SK-N-SH treated with all-trans-retinoic acid at 6 μM for 48 hours (cell line): ENCODE measurements around the gene RAET1L.

Experiments
- ATAC-seq: fragments of 200-7000 bp; cut with Tn5 transposase; 3 replicates; pipeline ENCODE4 v1.9.1; 2020; ENCODE audit warnings: mild to moderate bottlenecking, moderate library complexity
- ARNTL ChIP-seq: fragments of 450-650 bp; formaldehyde crosslinking; IDR thresholded peaks from 2 replicates; pipeline ENCODE4 v1.5.0; 2020; ENCODE audit warnings: low read depth, mild to moderate bottlenecking, moderate library complexity, borderline replicate concordance
- BACH2 ChIP-seq: fragments of 250-450 bp; sonication (Bioruptor Pico); IDR thresholded peaks from 2 replicates; pipeline ENCODE4 v1.9.0; 2021; ENCODE audit warnings: mild to moderate bottlenecking, borderline replicate concordance
- CSDC2 ChIP-seq: fragments of 250-450 bp; sonication (Bioruptor Pico); IDR thresholded peaks from 2 replicates; pipeline ENCODE4 v1.5.0; 2020; ENCODE audit warnings: mild to moderate bottlenecking, moderate library complexity
- GLIS3 ChIP-seq: fragments of 250-450 bp; sonication (Bioruptor Pico); IDR thresholded peaks from 2 replicates; pipeline ENCODE4 v1.5.0; 2020; ENCODE audit warnings: mild to moderate bottlenecking, moderate library complexity
- ISL1 ChIP-seq: fragments of 250-450 bp; sonication (Bioruptor Pico); IDR thresholded peaks from 2 replicates; pipeline ENCODE4 v2.1.2; 2022; ENCODE audit warnings: mild to moderate bottlenecking, moderate library complexity
- OSR1 ChIP-seq: fragments of 250-450 bp; sonication (Bioruptor Pico); IDR thresholded peaks from 2 replicates; pipeline ENCODE4 v1.8.0; 2022; ENCODE audit warnings: moderate library complexity, mild to moderate bottlenecking, inconsistent platforms
- PPARA ChIP-seq: fragments of 250-450 bp; sonication (Bioruptor Pico); IDR thresholded peaks from 2 replicates; pipeline ENCODE4 v1.5.0; 2020; ENCODE audit warnings: mild to moderate bottlenecking, borderline replicate concordance
- RARB ChIP-seq: fragments of 250-450 bp; sonication (Bioruptor Pico); IDR thresholded peaks from 2 replicates; pipeline ENCODE4 v1.8.0; 2021; ENCODE audit warnings: mild to moderate bottlenecking, moderate library complexity
- SNAI2 ChIP-seq: fragments of 250-450 bp; sonication (Bioruptor Pico); IDR thresholded peaks from 2 replicates; pipeline ENCODE4 v1.5.0; 2020; ENCODE audit warnings: mild to moderate bottlenecking, moderate library complexity
- TOX ChIP-seq: fragments of 250-450 bp; sonication (Bioruptor Pico); IDR thresholded peaks from 2 replicates; pipeline ENCODE4 v1.8.0; 2021; ENCODE audit warnings: mild to moderate bottlenecking, moderate library complexity, borderline replicate concordance
- ZFP3 ChIP-seq: fragments of 250-450 bp; sonication (Bioruptor Pico); IDR thresholded peaks from 2 replicates; pipeline ENCODE4 v1.5.0; 2020; ENCODE audit warnings: mild to moderate bottlenecking, moderate library complexity
- ZFP30 ChIP-seq: fragments of 450-650 bp; formaldehyde crosslinking; IDR thresholded peaks from 2 replicates; pipeline ENCODE4 v1.5.0; 2022; ENCODE audit warnings: mild to moderate bottlenecking, moderate library complexity
- ZNF565 ChIP-seq: fragments of 450-650 bp; formaldehyde crosslinking; conservative IDR thresholded peaks from 2 replicates; pipeline ENCODE4 v1.5.0; 2020; ENCODE audit warnings: low read depth, mild to moderate bottlenecking, moderate library complexity
- ZNF70 ChIP-seq: fragments of 450-650 bp; formaldehyde crosslinking; IDR thresholded peaks from 2 replicates; pipeline ENCODE4 v1.5.0; 2020; ENCODE audit warnings: mild to moderate bottlenecking, moderate library complexity
- TF ChIP-seq, protein P1 (sequence below): fragments of 250-450 bp; sonication (Bioruptor Pico); IDR thresholded peaks from 2 replicates; pipeline ENCODE4 v1.5.1; 2020; ENCODE audit warnings: low read depth, mild to moderate bottlenecking, moderate library complexity
- TF ChIP-seq, protein P2 (sequence below): fragments of 250-450 bp; sonication (Bioruptor Pico); IDR thresholded peaks from 2 replicates; pipeline ENCODE4 v1.5.0; 2020; ENCODE audit warnings: mild to moderate bottlenecking, moderate library complexity
- TF ChIP-seq, protein P3 (sequence below): fragments of 250-450 bp; sonication (Bioruptor Pico); IDR thresholded peaks from 2 replicates; pipeline ENCODE4 v1.8.0; 2021; ENCODE audit warnings: low read depth, mild to moderate bottlenecking, moderate library complexity, borderline replicate concordance
- TF ChIP-seq, protein P4 (sequence below): fragments of 250-450 bp; sonication (Bioruptor Pico); IDR thresholded peaks from 2 replicates; pipeline ENCODE4 v1.8.0; 2020; ENCODE audit warnings: mild to moderate bottlenecking, moderate library complexity, borderline replicate concordance

The RAET1L gene

DNA sequence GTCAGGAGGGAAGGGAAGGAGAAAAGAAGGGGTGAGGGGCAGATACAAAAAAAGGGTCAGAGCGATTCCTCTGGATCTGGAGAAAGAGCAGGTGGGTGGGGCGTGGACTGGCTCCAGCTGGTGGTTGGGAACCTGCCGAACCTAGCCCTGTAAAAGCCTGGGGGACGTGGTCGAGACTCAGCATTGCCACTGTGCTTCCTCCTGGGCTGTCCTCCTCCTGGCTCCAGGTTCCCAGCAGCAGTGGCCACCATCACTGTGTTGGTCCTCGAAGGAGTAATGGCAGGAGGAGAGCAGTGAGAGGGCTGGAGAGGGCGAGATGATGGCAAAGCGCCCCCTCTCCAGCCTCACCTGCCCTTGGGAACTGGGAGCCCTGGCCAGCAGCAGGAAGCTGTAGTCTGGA lies 3.5 kb upstream of the RAET1L start (continued):
- TF ChIP-seq SNAI2 (CRISPR knock-in tag): no peak
- TF ChIP-seq, protein P1, sequence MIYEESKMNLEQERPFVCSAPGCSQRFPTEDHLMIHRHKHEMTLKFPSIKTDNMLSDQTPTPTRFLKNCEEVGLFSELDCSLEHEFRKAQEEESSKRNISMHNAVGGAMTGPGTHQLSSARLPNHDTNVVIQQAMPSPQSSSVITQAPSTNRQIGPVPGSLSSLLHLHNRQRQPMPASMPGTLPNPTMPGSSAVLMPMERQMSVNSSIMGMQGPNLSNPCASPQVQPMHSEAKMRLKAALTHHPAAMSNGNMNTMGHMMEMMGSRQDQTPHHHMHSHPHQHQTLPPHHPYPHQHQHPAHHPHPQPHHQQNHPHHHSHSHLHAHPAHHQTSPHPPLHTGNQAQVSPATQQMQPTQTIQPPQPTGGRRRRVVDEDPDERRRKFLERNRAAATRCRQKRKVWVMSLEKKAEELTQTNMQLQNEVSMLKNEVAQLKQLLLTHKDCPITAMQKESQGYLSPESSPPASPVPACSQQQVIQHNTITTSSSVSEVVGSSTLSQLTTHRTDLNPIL (CRISPR knock-in tag): no peak

DNA sequence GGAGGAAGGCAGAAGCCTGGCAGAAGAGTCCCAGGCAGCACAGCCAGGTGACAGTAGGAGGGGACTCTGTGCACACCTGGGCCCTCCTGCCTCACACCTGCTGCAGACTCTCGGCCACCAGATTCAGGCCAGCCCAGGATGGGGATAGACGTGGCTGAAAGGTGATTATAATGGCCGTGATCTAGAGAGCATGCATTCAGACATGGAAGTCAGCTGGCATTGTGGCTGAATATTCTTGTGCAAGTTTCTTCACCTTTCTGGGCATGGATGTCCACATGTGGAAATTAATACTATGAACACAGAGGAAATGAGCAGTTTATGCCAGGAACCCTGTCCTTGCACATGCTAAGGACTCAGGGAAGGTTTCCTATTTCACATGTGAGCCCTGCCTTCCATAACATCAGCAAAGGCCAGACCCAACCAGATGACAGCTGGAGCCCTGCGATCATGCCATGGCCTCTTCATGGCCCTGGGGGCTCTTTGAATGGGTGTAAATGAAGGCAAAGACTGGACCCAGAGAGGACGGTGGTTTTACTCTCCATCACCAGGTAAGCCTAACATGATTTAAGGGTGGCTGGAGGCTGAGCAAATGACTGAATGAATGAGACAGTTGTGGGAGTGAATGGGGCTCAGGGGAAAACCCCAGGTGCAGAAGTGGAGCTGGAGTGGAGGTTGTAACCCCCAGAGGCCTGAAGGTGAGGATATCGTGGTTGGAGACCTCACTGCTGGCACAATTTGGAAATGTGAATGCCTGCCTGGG lies 2.7 kb upstream of the RAET1L start:
- no peak for TF ChIP-seq BACH2 (CRISPR knock-in tag)
- no peak for TF ChIP-seq ZFP30 (CRISPR knock-in tag)
- no peak for TF ChIP-seq ISL1
- TF ChIP-seq, protein P2, sequence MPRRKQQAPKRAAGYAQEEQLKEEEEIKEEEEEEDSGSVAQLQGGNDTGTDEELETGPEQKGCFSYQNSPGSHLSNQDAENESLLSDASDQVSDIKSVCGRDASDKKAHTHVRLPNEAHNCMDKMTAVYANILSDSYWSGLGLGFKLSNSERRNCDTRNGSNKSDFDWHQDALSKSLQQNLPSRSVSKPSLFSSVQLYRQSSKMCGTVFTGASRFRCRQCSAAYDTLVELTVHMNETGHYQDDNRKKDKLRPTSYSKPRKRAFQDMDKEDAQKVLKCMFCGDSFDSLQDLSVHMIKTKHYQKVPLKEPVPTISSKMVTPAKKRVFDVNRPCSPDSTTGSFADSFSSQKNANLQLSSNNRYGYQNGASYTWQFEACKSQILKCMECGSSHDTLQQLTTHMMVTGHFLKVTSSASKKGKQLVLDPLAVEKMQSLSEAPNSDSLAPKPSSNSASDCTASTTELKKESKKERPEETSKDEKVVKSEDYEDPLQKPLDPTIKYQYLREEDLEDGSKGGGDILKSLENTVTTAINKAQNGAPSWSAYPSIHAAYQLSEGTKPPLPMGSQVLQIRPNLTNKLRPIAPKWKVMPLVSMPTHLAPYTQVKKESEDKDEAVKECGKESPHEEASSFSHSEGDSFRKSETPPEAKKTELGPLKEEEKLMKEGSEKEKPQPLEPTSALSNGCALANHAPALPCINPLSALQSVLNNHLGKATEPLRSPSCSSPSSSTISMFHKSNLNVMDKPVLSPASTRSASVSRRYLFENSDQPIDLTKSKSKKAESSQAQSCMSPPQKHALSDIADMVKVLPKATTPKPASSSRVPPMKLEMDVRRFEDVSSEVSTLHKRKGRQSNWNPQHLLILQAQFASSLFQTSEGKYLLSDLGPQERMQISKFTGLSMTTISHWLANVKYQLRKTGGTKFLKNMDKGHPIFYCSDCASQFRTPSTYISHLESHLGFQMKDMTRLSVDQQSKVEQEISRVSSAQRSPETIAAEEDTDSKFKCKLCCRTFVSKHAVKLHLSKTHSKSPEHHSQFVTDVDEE: no peak
- no peak for TF ChIP-seq ZNF70 (CRISPR knock-in tag)
- TF ChIP-seq TOX: no peak
- no peak for TF ChIP-seq ZFP3 (CRISPR knock-in tag)
- no peak for TF ChIP-seq SNAI2 (CRISPR knock-in tag)
- no peak for TF ChIP-seq OSR1
- TF ChIP-seq, protein P3, sequence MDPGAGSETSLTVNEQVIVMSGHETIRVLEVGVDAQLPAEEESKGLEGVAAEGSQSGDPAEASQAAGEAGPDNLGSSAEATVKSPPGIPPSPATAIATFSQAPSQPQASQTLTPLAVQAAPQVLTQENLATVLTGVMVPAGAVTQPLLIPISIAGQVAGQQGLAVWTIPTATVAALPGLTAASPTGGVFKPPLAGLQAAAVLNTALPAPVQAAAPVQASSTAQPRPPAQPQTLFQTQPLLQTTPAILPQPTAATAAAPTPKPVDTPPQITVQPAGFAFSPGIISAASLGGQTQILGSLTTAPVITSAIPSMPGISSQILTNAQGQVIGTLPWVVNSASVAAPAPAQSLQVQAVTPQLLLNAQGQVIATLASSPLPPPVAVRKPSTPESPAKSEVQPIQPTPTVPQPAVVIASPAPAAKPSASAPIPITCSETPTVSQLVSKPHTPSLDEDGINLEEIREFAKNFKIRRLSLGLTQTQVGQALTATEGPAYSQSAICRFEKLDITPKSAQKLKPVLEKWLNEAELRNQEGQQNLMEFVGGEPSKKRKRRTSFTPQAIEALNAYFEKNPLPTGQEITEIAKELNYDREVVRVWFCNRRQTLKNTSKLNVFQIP: no peak
- TF ChIP-seq PPARA (CRISPR knock-in tag): no peak
- no peak for TF ChIP-seq GLIS3
- TF ChIP-seq, protein P1 (CRISPR knock-in tag): no peak
- TF ChIP-seq CSDC2: no peak
- TF ChIP-seq RARB (CRISPR knock-in tag): no peak
- no peak for TF ChIP-seq ARNTL (CRISPR knock-in tag)
- TF ChIP-seq, protein P4, sequence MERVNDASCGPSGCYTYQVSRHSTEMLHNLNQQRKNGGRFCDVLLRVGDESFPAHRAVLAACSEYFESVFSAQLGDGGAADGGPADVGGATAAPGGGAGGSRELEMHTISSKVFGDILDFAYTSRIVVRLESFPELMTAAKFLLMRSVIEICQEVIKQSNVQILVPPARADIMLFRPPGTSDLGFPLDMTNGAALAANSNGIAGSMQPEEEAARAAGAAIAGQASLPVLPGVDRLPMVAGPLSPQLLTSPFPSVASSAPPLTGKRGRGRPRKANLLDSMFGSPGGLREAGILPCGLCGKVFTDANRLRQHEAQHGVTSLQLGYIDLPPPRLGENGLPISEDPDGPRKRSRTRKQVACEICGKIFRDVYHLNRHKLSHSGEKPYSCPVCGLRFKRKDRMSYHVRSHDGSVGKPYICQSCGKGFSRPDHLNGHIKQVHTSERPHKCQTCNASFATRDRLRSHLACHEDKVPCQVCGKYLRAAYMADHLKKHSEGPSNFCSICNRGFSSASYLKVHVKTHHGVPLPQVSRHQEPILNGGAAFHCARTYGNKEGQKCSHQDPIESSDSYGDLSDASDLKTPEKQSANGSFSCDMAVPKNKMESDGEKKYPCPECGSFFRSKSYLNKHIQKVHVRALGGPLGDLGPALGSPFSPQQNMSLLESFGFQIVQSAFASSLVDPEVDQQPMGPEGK (CRISPR knock-in tag): no peak
- TF ChIP-seq ZNF565: no peak
- ATAC-seq: no peak

DNA sequence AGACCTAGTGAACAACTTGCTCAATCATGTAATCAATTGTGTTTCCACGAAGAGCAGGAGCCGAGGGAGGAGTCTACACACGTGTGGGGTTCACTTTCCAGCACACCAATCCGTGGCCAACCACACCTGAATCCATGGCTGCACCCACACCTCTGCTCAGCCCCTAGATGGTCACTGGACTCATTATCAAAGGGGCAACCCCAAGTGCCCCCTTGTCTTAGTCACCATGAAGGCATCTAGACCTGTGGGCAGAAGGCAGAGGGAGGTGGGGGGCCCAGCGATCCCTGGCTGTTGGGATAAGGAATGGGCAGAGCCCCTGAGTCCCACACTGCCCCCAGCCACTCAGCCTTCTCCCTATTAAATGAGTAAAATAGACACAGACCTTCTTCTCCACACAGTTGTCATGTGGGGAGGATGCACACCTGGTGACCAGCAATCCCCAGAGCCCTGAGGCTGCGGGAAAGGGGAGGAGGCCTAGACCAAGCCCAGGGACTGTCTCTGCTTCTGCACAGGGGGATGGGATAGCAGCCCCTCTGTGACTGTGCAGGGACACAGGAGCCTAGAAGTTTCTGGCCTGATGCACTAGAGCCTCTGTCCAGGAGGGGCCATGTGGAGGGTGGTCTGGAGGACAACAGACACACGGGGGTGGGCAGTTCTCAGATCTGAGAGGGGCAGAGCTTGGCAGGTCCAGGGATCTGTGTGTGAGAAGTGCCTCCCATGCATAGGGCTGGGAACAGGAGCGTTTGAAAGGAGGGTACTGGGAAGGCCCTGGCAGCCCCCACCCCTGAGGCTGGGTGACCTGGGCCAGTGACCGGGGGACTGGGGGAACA lies 1.9 kb upstream of the RAET1L start:
- TF ChIP-seq CSDC2: no peak
- TF ChIP-seq, protein P3: no peak
- no peak for TF ChIP-seq PPARA (CRISPR knock-in tag)
- no peak for ATAC-seq
